Endothelial cell (in vitro differentiated cells): ENCODE measurements around the gene BDH2. TPM values are rescaled to one million over a fixed set of nuclear protein-coding genes. Genes with fewer than 3 reads are reported as not detected.

Source experiments
- DNase-seq: peaks from one replicate; pipeline ENCODE4 v3.0.0; 2021; ENCODE audit warnings: low spot score
- H3K27ac Mint-ChIP-seq: one replicate; pipeline ENCODE4 v1.8.0; 2021; ENCODE audit warnings: mixed read lengths, inconsistent platforms; ENCODE audit not compliant: unreplicated experiment
- H3K27me3 Mint-ChIP-seq: one replicate; pipeline ENCODE4 v1.8.0; 2021; ENCODE audit warnings: mild to moderate bottlenecking, moderate library complexity, mixed read lengths, inconsistent platforms; ENCODE audit not compliant: unreplicated experiment
- H3K36me3 Mint-ChIP-seq: one replicate; pipeline ENCODE4 v1.8.0; 2021; ENCODE audit warnings: mild to moderate bottlenecking, low read depth, mixed read lengths, inconsistent platforms; ENCODE audit not compliant: unreplicated experiment
- H3K4me1 Mint-ChIP-seq: one replicate; pipeline ENCODE4 v1.8.0; 2021; ENCODE audit warnings: mild to moderate bottlenecking, mixed read lengths, inconsistent platforms; ENCODE audit not compliant: unreplicated experiment
- H3K4me3 Mint-ChIP-seq: one replicate; pipeline ENCODE4 v1.8.0; 2021; ENCODE audit warnings: mild to moderate bottlenecking, mixed read lengths, inconsistent platforms; ENCODE audit not compliant: unreplicated experiment
- H3K9me3 Mint-ChIP-seq: one replicate; pipeline ENCODE4 v1.8.0; 2021; ENCODE audit warnings: mixed read lengths, inconsistent platforms; ENCODE audit not compliant: unreplicated experiment
- total RNA-seq: library from RNA; stranded (reverse); fragmentation: NEBNext Ultra II Directional; extraction: Animal tissue kit (Norgen Biotek cat#: 25700); gene quantifications from one replicate; pipeline ENCODE4 v1.2.1, GENCODE V29; 2021; ENCODE audit not compliant: unreplicated experiment
- TF ChIP-seq, protein P1 (sequence below): fragments of 200-600 bp; sonication (generic); IDR thresholded peaks from one replicate; pipeline ENCODE4 v1.5.0; 2021; ENCODE audit warnings: antibody characterized with exemption; ENCODE audit not compliant: unreplicated experiment

BDH2 gene
- total RNA-seq, 1 donor from 2014 or later = 43.4 TPM

DNA sequence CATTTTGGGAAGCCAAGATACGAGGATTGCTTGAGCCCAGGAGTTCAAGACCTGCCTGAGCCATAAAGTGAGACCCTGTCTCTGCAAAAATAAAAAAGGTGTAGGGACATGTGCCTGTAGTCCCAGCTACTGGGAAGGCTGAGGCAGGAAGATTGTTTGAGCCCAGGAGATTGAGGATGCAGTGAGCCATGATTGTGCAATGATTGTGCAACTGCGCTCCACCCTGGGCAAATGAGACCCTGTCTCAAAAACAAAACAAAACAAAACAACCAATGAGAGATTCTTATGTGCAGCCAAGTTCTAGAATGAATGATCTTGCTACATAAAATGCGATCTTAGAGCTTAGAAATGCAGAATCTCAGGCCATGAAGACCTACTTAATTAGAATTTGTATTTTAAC lies 45.6 kb downstream of the BDH2 start:
- no peaks in the 10 kb centered on the region for H3K4me1 Mint-ChIP-seq
- DNase-seq = no peak
- H3K9me3 Mint-ChIP-seq = no peaks in the 10 kb centered on the region
- TF ChIP-seq, protein P1, sequence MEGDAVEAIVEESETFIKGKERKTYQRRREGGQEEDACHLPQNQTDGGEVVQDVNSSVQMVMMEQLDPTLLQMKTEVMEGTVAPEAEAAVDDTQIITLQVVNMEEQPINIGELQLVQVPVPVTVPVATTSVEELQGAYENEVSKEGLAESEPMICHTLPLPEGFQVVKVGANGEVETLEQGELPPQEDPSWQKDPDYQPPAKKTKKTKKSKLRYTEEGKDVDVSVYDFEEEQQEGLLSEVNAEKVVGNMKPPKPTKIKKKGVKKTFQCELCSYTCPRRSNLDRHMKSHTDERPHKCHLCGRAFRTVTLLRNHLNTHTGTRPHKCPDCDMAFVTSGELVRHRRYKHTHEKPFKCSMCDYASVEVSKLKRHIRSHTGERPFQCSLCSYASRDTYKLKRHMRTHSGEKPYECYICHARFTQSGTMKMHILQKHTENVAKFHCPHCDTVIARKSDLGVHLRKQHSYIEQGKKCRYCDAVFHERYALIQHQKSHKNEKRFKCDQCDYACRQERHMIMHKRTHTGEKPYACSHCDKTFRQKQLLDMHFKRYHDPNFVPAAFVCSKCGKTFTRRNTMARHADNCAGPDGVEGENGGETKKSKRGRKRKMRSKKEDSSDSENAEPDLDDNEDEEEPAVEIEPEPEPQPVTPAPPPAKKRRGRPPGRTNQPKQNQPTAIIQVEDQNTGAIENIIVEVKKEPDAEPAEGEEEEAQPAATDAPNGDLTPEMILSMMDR = no peak
- H3K27ac Mint-ChIP-seq = no peak overlapping the region
- H3K4me3 Mint-ChIP-seq = no peak overlapping the region
- H3K36me3 Mint-ChIP-seq = no peaks in the 10 kb centered on the region
- no peaks in the 10 kb centered on the region for H3K27me3 Mint-ChIP-seq

GRCh38 chr4:103052779-103053178 lies 46.9 kb downstream of the BDH2 start:
- no peaks in the 10 kb centered on the region for H3K4me1 Mint-ChIP-seq
- no peaks in the 10 kb centered on the region for H3K9me3 Mint-ChIP-seq
- H3K4me3 Mint-ChIP-seq = no peak overlapping the region
- H3K27me3 Mint-ChIP-seq = no peaks in the 10 kb centered on the region
- no peak for DNase-seq
- H3K27ac Mint-ChIP-seq = no peak overlapping the region
- TF ChIP-seq, protein P1 = no peak
- no peaks in the 10 kb centered on the region for H3K36me3 Mint-ChIP-seq

- no peak for DNase-seq
- Mint-ChIP-seq H3K4me3 (no peak overlapping the region), H3K27me3 (no peaks in the 10 kb centered on the region), H3K36me3 (no peaks in the 10 kb centered on the region), H3K27ac (no peak overlapping the region), H3K9me3 (no peaks in the 10 kb centered on the region), H3K4me1 (no peaks in the 10 kb centered on the region)
- TF ChIP-seq, protein P1 = no peak
Observed at GRCh38 chr4:103052145-103052544, 47.5 kb downstream of the BDH2 start.

DNA sequence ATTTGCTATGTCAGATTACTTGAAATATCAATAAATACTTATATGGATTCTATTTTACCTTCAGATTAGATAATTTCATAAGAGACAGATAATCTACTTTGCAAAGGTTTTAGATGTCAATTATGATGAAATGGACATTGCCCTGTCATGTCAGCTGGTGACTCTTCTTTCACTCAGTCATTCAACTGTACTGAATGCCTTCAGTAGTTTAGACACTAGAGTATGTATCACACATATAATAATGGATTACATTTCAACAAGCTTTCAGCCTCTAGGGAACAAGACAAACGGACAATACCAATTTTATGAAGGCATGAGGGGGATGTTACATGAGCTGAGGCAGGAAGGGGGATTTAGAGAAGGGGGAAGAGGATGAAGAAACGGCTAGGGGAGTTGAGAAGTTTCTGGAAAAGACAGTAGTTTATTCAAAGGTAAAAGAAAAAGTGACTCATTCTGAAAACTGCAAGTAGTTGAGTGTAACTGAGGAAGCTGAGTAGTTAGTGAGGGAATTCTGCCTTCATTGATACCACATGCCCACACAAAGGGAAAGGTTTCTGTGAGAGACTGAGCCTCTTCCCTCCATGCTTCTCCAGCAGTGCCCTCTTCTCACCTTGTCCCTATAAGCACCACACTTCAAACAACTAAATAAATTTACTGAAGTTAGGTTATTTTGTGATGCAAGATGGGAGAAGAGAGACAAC lies 48.7 kb downstream of the BDH2 start:
- no peak for DNase-seq
- TF ChIP-seq, protein P1 = no peak
- no peak overlapping the region for H3K4me3 Mint-ChIP-seq
- no peaks in the 10 kb centered on the region for H3K4me1 Mint-ChIP-seq
- H3K36me3 Mint-ChIP-seq = no peaks in the 10 kb centered on the region
- no peaks in the 10 kb centered on the region for H3K9me3 Mint-ChIP-seq
- H3K27me3 Mint-ChIP-seq = no peaks in the 10 kb centered on the region
- H3K27ac Mint-ChIP-seq = no peak overlapping the region

DNA sequence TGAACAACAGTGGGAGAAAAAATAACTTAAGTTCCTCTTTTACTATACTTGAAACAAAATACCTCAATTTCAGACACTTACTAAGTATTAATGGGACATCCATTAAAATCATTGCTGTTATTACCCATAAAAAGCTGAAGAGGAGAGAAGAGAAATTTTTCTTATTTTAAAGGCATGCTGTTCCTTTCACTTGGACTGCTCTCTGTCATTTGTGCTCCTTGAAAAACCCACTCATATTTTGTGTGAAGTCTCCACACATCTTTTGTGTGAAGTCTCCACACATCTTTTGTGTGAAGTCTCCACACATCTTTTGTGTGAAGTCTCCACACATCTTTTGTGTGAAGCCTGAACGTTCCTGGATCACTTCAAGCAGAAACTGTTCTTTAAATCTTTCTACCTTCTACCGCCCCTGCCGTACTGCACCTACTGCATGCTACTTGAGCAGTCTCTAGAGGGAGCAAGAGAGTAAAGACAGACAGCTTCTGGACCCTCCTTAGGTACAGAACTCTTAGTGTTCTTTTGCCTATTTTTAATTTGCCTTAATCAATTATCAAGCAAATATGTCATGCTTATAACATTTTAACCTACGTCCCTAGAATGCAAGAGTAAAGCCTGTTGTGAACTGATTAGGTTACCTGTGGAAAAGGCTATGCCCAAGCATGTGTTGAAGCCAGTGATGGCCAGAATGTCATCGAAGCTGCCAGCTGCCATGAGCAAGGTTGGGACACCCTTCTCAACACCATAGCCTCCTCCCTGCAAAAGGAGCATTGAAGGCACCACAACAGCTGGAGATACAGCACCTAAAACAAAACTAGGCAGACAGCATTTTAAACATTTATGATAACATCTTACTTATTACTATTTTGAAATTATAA lies 53.0 kb downstream of the BDH2 start:
- H3K27me3 Mint-ChIP-seq = no peaks in the 10 kb centered on the region
- peak; percentile 24 for DNase-seq
- H3K4me3 Mint-ChIP-seq = no peak overlapping the region
- peaks cover 3% of the 10 kb centered on the region for H3K4me1 Mint-ChIP-seq
- H3K9me3 Mint-ChIP-seq = no peaks in the 10 kb centered on the region
- TF ChIP-seq, protein P1 = peak; percentile 54
- no peak overlapping the region for H3K27ac Mint-ChIP-seq
- no peaks in the 10 kb centered on the region for H3K36me3 Mint-ChIP-seq
